Measurements from ENCODE around the gene RABL3. TPM values are rescaled to one million over a fixed set of nuclear protein-coding genes. Genes with fewer than 3 reads are reported as not detected.

RABL3 gene
- total RNA-seq, 1 experiment from 2014 or later, result 13.9 TPM

DNA sequence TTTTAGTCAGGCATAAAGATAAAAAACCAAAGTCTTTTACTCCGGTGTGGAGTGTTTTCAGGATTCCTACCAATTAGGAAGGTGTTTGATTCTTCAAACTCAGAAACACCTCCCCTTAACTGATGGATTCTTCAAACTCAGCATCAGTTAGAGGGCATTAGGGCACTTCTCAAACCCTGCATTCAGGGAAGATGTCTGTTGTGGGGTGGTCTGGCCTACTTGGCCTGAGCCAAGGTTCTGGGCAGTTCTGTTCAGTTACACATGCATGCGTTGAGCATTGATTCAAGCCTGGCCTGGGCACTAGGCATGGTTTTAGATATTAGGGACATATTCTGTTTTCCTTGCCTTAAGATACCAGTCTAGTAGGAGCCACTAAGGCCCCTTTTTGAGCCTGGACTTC, 61.3 kb downstream of the RABL3 start:
- no peaks in the 10 kb centered on the region for H3K36me3 ChIP-seq (ENCODE audit: control insufficient read depth, insufficient read depth, low read length)
- H3K27ac Mint-ChIP-seq (ENCODE audit: unreplicated experiment), result peak overlapping the region; percentile 85
- H3K4me3 ChIP-seq (ENCODE audit: low read depth, low read length), result peak overlapping the region; percentile 40
- H3K9me3 ChIP-seq, result no peaks in the 10 kb centered on the region
- intact Hi-C loops (cut with micrococcal nuclease; ENCODE audit: unreplicated experiment), result no loop called here
- H3K27me3 Mint-ChIP-seq (ENCODE audit: insufficient read depth, unreplicated experiment), result no peaks in the 10 kb centered on the region
- ChIA-PET POLR2A (no interaction called here), CTCF (no interaction called here)
- BruUV-seq (replicated peaks), result no TSS peak
- H3K27me3 ChIP-seq (replicated peaks; ENCODE audit: control insufficient read depth, insufficient read depth, low read length), result no peaks in the 10 kb centered on the region
- TF ChIP-seq, protein P1, sequence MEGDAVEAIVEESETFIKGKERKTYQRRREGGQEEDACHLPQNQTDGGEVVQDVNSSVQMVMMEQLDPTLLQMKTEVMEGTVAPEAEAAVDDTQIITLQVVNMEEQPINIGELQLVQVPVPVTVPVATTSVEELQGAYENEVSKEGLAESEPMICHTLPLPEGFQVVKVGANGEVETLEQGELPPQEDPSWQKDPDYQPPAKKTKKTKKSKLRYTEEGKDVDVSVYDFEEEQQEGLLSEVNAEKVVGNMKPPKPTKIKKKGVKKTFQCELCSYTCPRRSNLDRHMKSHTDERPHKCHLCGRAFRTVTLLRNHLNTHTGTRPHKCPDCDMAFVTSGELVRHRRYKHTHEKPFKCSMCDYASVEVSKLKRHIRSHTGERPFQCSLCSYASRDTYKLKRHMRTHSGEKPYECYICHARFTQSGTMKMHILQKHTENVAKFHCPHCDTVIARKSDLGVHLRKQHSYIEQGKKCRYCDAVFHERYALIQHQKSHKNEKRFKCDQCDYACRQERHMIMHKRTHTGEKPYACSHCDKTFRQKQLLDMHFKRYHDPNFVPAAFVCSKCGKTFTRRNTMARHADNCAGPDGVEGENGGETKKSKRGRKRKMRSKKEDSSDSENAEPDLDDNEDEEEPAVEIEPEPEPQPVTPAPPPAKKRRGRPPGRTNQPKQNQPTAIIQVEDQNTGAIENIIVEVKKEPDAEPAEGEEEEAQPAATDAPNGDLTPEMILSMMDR (IDR thresholded peaks at IDR 0.05; ENCODE audit: insufficient read depth in 1 of 2, low read depth in 1 of 2, low read length in 1 of 2, severe bottlenecking in 1 of 2, unreplicated experiment in 1 of 2), result no peak
- H3K9me3 Mint-ChIP-seq (ENCODE audit: unreplicated experiment), result peaks cover 9% of the 10 kb centered on the region
- H3K4me1 ChIP-seq, result peaks cover 52% of the 10 kb centered on the region
- H3K36me3 Mint-ChIP-seq (ENCODE audit: insufficient read depth, unreplicated experiment), result peaks cover 38% of the 10 kb centered on the region
- no peak for DNase-seq
- peak overlapping the region; percentile 77 for H3K4me3 Mint-ChIP-seq (ENCODE audit: unreplicated experiment)
- H3K4me1 Mint-ChIP-seq (ENCODE audit: low read depth, unreplicated experiment), result peaks cover 28% of the 10 kb centered on the region

DNA sequence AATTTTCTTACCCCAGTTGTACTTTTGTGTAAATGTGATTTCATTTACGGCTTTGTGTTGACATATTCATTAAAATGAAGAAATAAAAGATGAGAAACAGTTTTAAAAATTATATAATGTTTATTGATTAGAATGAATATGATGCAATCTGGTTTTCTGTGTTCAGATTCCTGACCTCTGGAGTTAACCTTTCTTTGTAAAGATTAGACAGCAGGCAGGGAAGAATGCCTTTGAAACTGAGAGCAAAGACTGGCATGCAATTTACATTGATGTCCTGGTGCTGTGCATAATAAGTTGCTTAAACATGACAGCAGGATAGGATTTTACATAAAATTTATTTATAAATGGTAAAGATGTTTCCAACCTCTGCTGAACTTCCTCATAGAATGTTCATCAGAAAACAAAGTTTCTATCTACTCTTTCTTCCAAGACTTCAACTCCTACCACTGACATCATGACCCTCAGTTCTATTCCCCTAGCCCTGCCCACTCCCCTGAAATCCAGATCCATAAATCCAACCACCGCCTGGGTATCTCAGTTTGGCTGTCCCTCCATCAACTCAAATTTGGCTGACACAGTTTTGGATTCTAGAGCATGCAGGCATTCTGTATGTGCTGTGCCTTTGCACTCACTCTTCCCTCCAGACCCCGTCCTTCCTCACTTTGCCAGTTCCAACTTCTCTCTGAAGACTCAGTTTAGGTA, 62.0 kb downstream of the RABL3 start:
- POLR2A ChIA-PET, result no interaction called here
- DNase-seq, result no peak
- Mint-ChIP-seq H3K27ac (ENCODE audit: unreplicated experiment) (peak overlapping the region; percentile 85), H3K4me1 (ENCODE audit: low read depth, unreplicated experiment) (peaks cover 28% of the 10 kb centered on the region), H3K36me3 (ENCODE audit: insufficient read depth, unreplicated experiment) (peaks cover 44% of the 10 kb centered on the region), H3K27me3 (ENCODE audit: insufficient read depth, unreplicated experiment) (no peaks in the 10 kb centered on the region), H3K9me3 (ENCODE audit: unreplicated experiment) (peaks cover 9% of the 10 kb centered on the region), H3K4me3 (ENCODE audit: unreplicated experiment) (peak overlapping the region; percentile 77)
- BruUV-seq (replicated peaks), result no TSS peak
- Histone ChIP-seq H3K27me3 (replicated peaks; ENCODE audit: control insufficient read depth, insufficient read depth, low read length) (no peaks in the 10 kb centered on the region), H3K36me3 (ENCODE audit: control insufficient read depth, insufficient read depth, low read length) (no peaks in the 10 kb centered on the region), H3K4me3 (ENCODE audit: low read depth, low read length) (peak overlapping the region; percentile 40), H3K9me3 (no peaks in the 10 kb centered on the region), H3K4me1 (peaks cover 52% of the 10 kb centered on the region)
- CTCF ChIA-PET, result no interaction called here
- intact Hi-C loops (cut with micrococcal nuclease; ENCODE audit: unreplicated experiment), result no loop called here
- TF ChIP-seq, protein P1 (IDR thresholded peaks at IDR 0.05; ENCODE audit: insufficient read depth in 1 of 2, low read depth in 1 of 2, low read length in 1 of 2, severe bottlenecking in 1 of 2, unreplicated experiment in 1 of 2), result no peak

DNA sequence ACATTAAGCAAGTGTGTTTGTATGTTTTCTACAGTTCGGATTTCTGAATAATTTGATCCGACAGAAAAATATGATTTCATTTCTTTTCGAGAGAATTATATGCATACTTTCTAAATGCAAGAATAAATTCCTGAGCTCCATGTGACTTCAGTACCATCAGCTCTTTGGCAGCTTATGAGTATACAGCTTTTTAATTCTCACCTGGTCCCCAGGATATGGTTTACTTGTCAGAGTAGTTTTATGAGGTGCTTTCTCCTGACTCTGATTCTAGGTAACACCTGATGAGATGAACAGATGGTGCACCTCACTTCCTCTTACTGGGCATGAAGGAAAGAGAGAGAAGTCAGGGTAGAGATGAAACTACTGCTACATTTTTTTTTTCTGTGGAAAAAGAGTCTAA, 63.3 kb downstream of the RABL3 start:
- BruUV-seq (replicated peaks), result no TSS peak
- Histone ChIP-seq H3K4me1 (peaks cover 51% of the 10 kb centered on the region), H3K36me3 (ENCODE audit: control insufficient read depth, insufficient read depth, low read length) (no peaks in the 10 kb centered on the region), H3K4me3 (ENCODE audit: low read depth, low read length) (peak overlapping the region; percentile 17; the same call in 1 of the 2 replicates), H3K9me3 (no peaks in the 10 kb centered on the region), H3K27me3 (replicated peaks; ENCODE audit: control insufficient read depth, insufficient read depth, low read length) (no peaks in the 10 kb centered on the region)
- POLR2A ChIA-PET, result interaction anchor here (0.9 to 1.7 kb wide), 3 partner anchors 14 to 83 kb away, joined by 4 to 8 read pairs (median 5); partner anchors contain the start of genes GTF2E1, NDUFB4 and RABL3
- no peak for DNase-seq
- Mint-ChIP-seq H3K4me3 (ENCODE audit: unreplicated experiment) (peak overlapping the region; percentile 76), H3K36me3 (ENCODE audit: insufficient read depth, unreplicated experiment) (peaks cover 55% of the 10 kb centered on the region), H3K9me3 (ENCODE audit: unreplicated experiment) (peaks cover 9% of the 10 kb centered on the region), H3K27ac (ENCODE audit: unreplicated experiment) (peak overlapping the region; percentile 93), H3K27me3 (ENCODE audit: insufficient read depth, unreplicated experiment) (no peaks in the 10 kb centered on the region), H3K4me1 (ENCODE audit: low read depth, unreplicated experiment) (peaks cover 28% of the 10 kb centered on the region)
- CTCF ChIA-PET, result no interaction called here
- intact Hi-C loops (cut with micrococcal nuclease; ENCODE audit: unreplicated experiment), result loop anchor here (2.0 kb wide), 1 partner anchor 14 kb away; no protein-coding TSS in a partner anchor
- TF ChIP-seq, protein P1 (IDR thresholded peaks at IDR 0.05; ENCODE audit: insufficient read depth in 1 of 2, low read depth in 1 of 2, low read length in 1 of 2, severe bottlenecking in 1 of 2, unreplicated experiment in 1 of 2), result no peak
